Nephron (organoid): ENCODE results near the gene ABCD2.

ENCODE experiments used
- H3K27ac Mint-ChIP-seq, 3 experiments: 2 replicates each; pipeline ENCODE4 v1.8.0; 2020; ENCODE audit warnings: mixed read lengths in 3 of 3, mild to moderate bottlenecking in 2 of 3, moderate library complexity in 1 of 3
- H3K27me3 Mint-ChIP-seq: 2 replicates; pipeline ENCODE4 v1.8.0; 2021; ENCODE audit warnings: low read depth, mild to moderate bottlenecking, moderate library complexity, mixed read lengths
- H3K36me3 Mint-ChIP-seq: 2 replicates; pipeline ENCODE4 v1.8.0; 2020; ENCODE audit warnings: low read depth, mixed read lengths
- H3K4me1 Mint-ChIP-seq: 2 replicates; pipeline ENCODE4 v1.8.0; 2020; ENCODE audit warnings: mixed read lengths
- H3K4me3 Mint-ChIP-seq, 3 experiments: 2 replicates each; pipeline ENCODE4 v1.8.0; 2020; ENCODE audit warnings: mild to moderate bottlenecking in 3 of 3, mixed read lengths in 3 of 3, moderate library complexity in 2 of 3
- H3K9me3 Mint-ChIP-seq: 2 replicates; pipeline ENCODE4 v1.8.0; 2020; ENCODE audit warnings: mixed read lengths
- CTCF ChIP-seq, 3 experiments: fragments of 200-600 bp; sonication (generic); IDR thresholded peaks; one replicate each; pipeline ENCODE4 v1.5.0; 2021; ENCODE audit warnings: antibody characterized with exemption in 3 of 3; ENCODE audit not compliant: unreplicated experiment in 3 of 3

ABCD2 gene

DNA sequence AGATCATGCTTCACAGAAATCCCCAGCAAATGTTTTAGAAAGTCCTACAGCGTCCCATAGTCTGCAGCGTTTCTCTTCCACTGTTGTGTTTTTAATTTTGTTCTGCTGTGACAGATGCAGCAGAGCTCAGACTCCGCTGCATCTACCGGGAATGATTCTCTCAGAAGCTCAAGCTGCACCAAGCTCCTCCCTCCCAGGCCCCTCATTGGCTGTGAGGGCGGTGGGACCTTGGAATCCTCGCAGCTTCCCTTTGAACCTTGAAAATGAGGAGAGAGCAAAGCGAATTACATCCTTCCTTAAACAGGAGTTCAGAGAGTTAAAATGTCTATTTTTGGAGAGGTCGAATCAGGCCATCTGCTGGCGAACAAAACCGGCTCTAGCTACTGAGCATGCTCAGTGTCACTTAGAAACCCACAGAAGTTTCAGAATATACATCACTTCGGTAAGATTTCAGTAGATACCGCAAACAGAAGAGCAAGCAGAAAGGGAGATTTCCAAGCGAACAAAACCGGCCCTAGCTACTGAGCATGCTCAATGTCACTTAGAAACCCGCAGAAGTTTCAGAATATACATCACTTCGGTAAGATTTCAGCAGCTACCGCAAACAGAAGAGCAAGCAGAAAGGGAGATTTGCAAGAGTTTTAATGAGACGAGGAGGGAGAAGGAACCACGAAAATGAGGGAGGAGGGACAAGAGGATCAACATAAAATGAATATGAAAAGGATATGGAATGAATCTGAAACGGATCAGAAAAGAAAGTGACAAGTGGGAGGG is at the start of gene ABCD2:
TSS of gene ABCD2 (minus strand) at position 144 of the 774 bp plus-strand sequence. CDS start 188 bp downstream, outside the sequence.
- Mint-ChIP-seq H3K9me3 (no peaks in the 10 kb centered on the region), H3K27me3 (no peaks in the 10 kb centered on the region), H3K4me1 (no peaks in the 10 kb centered on the region), H3K36me3 (no peaks in the 10 kb centered on the region), H3K27ac (peak within 1 kb of the TSS in 1 of 3 experiments; percentile 34), H3K4me3 (no peak within 1 kb of the TSS)
- TF ChIP-seq CTCF (IDR thresholded peaks at IDR 0.05; ENCODE audit: unreplicated experiment in 3 of 3) = peak in 1 of 3 experiments; percentile 17

DNA sequence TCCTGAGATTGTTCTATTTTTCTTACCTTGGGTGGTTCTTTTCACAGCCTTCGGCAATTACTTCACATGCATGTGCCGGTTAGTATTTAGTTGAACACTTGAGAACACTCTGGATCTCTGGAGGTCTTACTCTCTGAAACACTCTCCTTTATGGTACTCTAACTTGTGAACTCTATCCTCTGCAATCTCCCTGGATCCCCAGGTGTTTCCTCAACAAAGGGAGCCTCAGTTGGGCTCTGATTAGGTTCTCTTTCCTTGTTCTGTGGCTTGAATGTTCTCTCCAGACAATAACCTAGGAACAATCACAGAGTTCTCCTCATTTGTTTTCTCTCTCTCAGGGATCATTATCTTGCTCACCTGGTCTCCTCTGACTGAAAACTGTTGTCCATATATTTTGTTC is 40.5 kb upstream of the ABCD2 start:
- H3K27me3 Mint-ChIP-seq = no peaks in the 10 kb centered on the region
- no peaks in the 10 kb centered on the region for H3K9me3 Mint-ChIP-seq
- H3K4me1 Mint-ChIP-seq = no peaks in the 10 kb centered on the region
- H3K4me3 Mint-ChIP-seq = no peak overlapping the region
- H3K27ac Mint-ChIP-seq = no peak overlapping the region
- no peaks in the 10 kb centered on the region for H3K36me3 Mint-ChIP-seq
- no peak for TF ChIP-seq CTCF (IDR thresholded peaks at IDR 0.05; ENCODE audit: unreplicated experiment in 3 of 3)

DNA sequence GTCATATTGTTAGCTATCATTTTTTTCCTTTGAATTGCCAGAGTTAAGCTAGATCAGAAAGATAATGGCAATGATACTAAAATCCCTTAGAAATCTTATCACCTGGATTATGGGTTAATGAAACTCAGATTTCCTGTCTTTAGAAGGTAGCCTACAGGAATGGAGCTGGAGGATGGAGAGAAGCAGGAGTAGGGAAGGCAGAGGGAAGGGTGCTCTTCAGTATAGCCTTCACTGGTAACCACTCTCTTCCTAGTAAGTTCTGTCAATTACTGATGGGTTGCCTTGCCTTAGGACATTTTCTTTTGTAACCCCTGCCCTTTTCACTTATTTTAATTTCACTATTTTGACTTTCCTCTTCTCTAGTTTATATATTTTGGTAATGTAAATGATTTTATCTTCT is 27.8 kb upstream of the ABCD2 start:
- no peaks in the 10 kb centered on the region for H3K4me1 Mint-ChIP-seq
- no peak for TF ChIP-seq CTCF (IDR thresholded peaks at IDR 0.05; ENCODE audit: unreplicated experiment in 3 of 3)

DNA sequence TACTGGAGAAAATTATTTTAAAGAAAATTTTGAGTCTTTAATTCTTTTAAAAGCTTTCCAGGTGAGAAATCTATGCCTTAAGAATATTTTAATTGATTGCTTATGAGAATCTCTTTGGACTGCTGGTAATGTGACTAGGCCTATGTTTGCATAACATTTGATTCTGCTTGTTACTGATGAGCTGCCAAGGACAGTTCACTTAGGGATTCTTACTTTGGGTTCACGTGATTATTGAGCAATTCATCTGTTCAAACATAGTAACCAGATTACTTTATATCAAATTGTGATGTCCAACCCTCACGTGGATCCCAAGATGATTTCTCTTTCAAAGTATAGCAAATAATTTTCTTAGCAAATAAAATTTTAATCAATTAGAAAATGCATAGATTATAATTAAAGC is 27.4 kb upstream of the ABCD2 start:
- Mint-ChIP-seq H3K9me3 (no peaks in the 10 kb centered on the region), H3K4me1 (no peaks in the 10 kb centered on the region), H3K36me3 (no peaks in the 10 kb centered on the region), H3K4me3 (no peak overlapping the region), H3K27ac (no peak overlapping the region), H3K27me3 (no peaks in the 10 kb centered on the region)
- TF ChIP-seq CTCF (IDR thresholded peaks at IDR 0.05; ENCODE audit: unreplicated experiment in 3 of 3) = no peak

More for the DNA sequence above, 27.8 kb upstream of the ABCD2 start:
- H3K4me3 Mint-ChIP-seq = no peak overlapping the region
- H3K27me3 Mint-ChIP-seq = no peaks in the 10 kb centered on the region
- H3K9me3 Mint-ChIP-seq = no peaks in the 10 kb centered on the region
- no peak overlapping the region for H3K27ac Mint-ChIP-seq
- no peaks in the 10 kb centered on the region for H3K36me3 Mint-ChIP-seq

DNA sequence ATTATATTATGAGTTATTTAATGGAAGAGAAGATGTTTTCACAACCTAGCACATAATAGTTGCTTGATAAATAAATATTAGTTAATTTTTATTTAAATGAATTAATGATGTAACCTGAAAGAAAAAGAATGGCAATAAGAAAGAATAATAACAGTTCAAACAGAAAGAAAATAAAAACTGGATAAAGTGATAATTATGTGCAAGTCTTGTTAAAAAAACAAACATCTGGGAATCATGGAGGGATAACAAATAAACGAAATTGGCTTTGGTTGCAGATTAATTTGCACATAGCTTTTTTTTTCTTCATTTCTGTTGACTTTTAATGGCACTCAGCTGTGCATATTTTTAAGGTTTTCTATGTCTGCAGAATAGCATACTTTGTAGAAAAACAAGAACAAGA is 23.4 kb upstream of the ABCD2 start:
- H3K4me3 Mint-ChIP-seq = no peak overlapping the region
- H3K27ac Mint-ChIP-seq = no peak overlapping the region
- H3K27me3 Mint-ChIP-seq = no peaks in the 10 kb centered on the region
- H3K36me3 Mint-ChIP-seq = no peaks in the 10 kb centered on the region
- no peak for TF ChIP-seq CTCF (IDR thresholded peaks at IDR 0.05; ENCODE audit: unreplicated experiment in 3 of 3)
- H3K9me3 Mint-ChIP-seq = no peaks in the 10 kb centered on the region
- H3K4me1 Mint-ChIP-seq = no peaks in the 10 kb centered on the region

- TF ChIP-seq CTCF (IDR thresholded peaks at IDR 0.05; ENCODE audit: unreplicated experiment in 3 of 3) = no peak
- Mint-ChIP-seq H3K36me3 (no peaks in the 10 kb centered on the region), H3K9me3 (no peaks in the 10 kb centered on the region), H3K4me3 (no peak overlapping the region), H3K27me3 (no peaks in the 10 kb centered on the region), H3K4me1 (no peaks in the 10 kb centered on the region), H3K27ac (no peak overlapping the region)
Observed at GRCh38 chr12:39638840-39639239, 19.2 kb upstream of the ABCD2 start.
